Measurements from ENCODE around the gene NFU1. TPM values are rescaled to one million over a fixed set of nuclear protein-coding genes. Genes with fewer than 3 reads are reported as not detected.

Gene NFU1
- total RNA-seq, 1 experiment from 2014 or later: 38.2 TPM

- Histone ChIP-seq H3K4me3 (replicated peaks in 1 of 2; ENCODE audit: low read depth in 1 of 2, low read length in 2 of 2) (no peak overlapping the region), H4K20me1 (ENCODE audit: insufficient read depth) (no peaks in the 10 kb centered on the region), H3K9me3 (ENCODE audit: control insufficient read depth in 1 of 2, insufficient read depth in 1 of 2, low read depth in 1 of 2, low read length in 2 of 2) (no peaks in the 10 kb centered on the region), H3K27me3 (ENCODE audit: insufficient read depth, low read length) (no peaks in the 10 kb centered on the region), H3K4me1 (ENCODE audit: control insufficient read depth in 1 of 2, insufficient read depth in 2 of 2, low read length in 2 of 2) (peaks cover 5 to 6% of the 10 kb centered on the region in 2 experiments; a peak in 3 of 4 replicates), H3K4me2 (ENCODE audit: low read length) (no peak overlapping the region), H3K9me2 (ENCODE audit: insufficient read depth) (no peaks in the 10 kb centered on the region), H3K9ac (ENCODE audit: low read length) (no peak overlapping the region), H3K79me2 (ENCODE audit: insufficient read depth, low read length) (peaks cover 74% of the 10 kb centered on the region), H3K27ac (ENCODE audit: low read depth, low read length) (no peak overlapping the region), H2AFZ (ENCODE audit: low read depth, low read length, poor library complexity, severe bottlenecking) (no peak overlapping the region), H3K36me3 (ENCODE audit: control insufficient read depth in 1 of 2, insufficient read depth in 2 of 2, low read length in 2 of 2) (no peaks in the 10 kb centered on the region)
- TF ChIP-seq REST (IDR thresholded peaks at IDR 0.05; ENCODE audit: low read depth) (no peak), MAX (IDR thresholded peaks at IDR 0.05) (no peak), FOSL1 (IDR thresholded peaks at IDR 0.05; ENCODE audit: low read depth) (no peak), EZH2phosphoT487 (IDR thresholded peaks at IDR 0.05; ENCODE audit: borderline replicate concordance) (no peak)
- ChIA-PET POLR2A (no interaction called here), CTCF (no interaction called here), RAD21 (ENCODE audit: low non-redundant PET in 1 of 2, low total read pairs in 2 of 2, uncharacterized antibody in 2 of 2, unreplicated experiment in 2 of 2) (no interaction called here)
- ATAC-seq: no peak
- intact Hi-C loops (cut with micrococcal nuclease): loop anchor here (10.0 kb wide), 1 partner anchor 333 kb away; no protein-coding TSS in a partner anchor
- no TSS peak for BruUV-seq (replicated peaks)
- DNase-seq (ENCODE audit: low read depth, low spot score): no peak
Observed at GRCh38 chr2:69381337-69381737, 55.9 kb downstream of the NFU1 start.
